HUDEP-2 (cell line): ENCODE measurements around the gene LCN9.
"Not testable (repeated sequence)": the region's sequence is repeated elsewhere in the genome, so short reads cannot be mapped to it uniquely, and the experiment has no call there.

ENCODE experiments used
- DNase-seq, 76 experiments: peaks; one replicate each; lab custom pipeline; 2025; ENCODE audit not compliant: unreplicated experiment in 76 of 76; lab: John Stamatoyannopoulos, UW

Gene LCN9

GRCh38 chr9:135644631-135645218 is 18.4 kb upstream of the LCN9 start:
- DNase-seq = no peak

GRCh38 chr9:135647884-135648283 is 15.2 kb upstream of the LCN9 start:
- no peak for DNase-seq

- no peak for DNase-seq
These were observed 14.4 kb upstream of the LCN9 start for GRCh38 chr9:135648494-135649410.

- no peak for DNase-seq
These were observed 13.6 kb upstream of the LCN9 start for GRCh38 chr9:135649508-135649907.

- no peak for DNase-seq
These were observed 12.7 kb upstream of the LCN9 start for GRCh38 chr9:135650408-135650807.

GRCh38 chr9:135655317-135655716 is 7.8 kb upstream of the LCN9 start:
- DNase-seq = no peak

GRCh38 chr9:135657416-135657815 is 5.7 kb upstream of the LCN9 start:
- no peak for DNase-seq

GRCh38 chr9:135659252-135659651 is 3.9 kb upstream of the LCN9 start:
- no peak for DNase-seq

- DNase-seq = no peak
These were observed 2.7 kb upstream of the LCN9 start for GRCh38 chr9:135660407-135660806.

- DNase-seq = no peak
These were observed 1.1 kb upstream of the LCN9 start for GRCh38 chr9:135661816-135662560.

- no peak for DNase-seq
These were observed 302 bp downstream of the LCN9 start for GRCh38 chr9:135663451-135663770.

- DNase-seq = no peak
These were observed 748 bp downstream of the LCN9 start for GRCh38 chr9:135663857-135664256.

GRCh38 chr9:135664266-135664665 is 1.2 kb downstream of the LCN9 start:
- no peak for DNase-seq

- DNase-seq = no peak
These were observed 2.0 kb downstream of the LCN9 start for GRCh38 chr9:135664801-135665794.

GRCh38 chr9:135665795-135666189 is 2.7 kb downstream of the LCN9 start:
- DNase-seq = no peak

GRCh38 chr9:135666534-135667462 is 3.7 kb downstream of the LCN9 start:
- DNase-seq = no peak

GRCh38 chr9:135667463-135668001 is 4.4 kb downstream of the LCN9 start:
- no peak for DNase-seq

- DNase-seq = not testable (repeated sequence)
These were observed 5.9 kb downstream of the LCN9 start for GRCh38 chr9:135669018-135669417.

- DNase-seq = no peak
These were observed 6.6 kb downstream of the LCN9 start for GRCh38 chr9:135669616-135670285.
